Embryonic facial prominence (tissue), 1 donor: ENCODE results near the gene REC114.
"Not testable (repeated sequence)": the region's sequence is repeated elsewhere in the genome, so short reads cannot be mapped to it uniquely, and the experiment has no call there.

Source experiments
- DNase-seq: peaks from one replicate; pipeline ENCODE4 v3.0.0-alpha.2; 2016; ENCODE audit errors: extremely low spot score

Gene REC114

DNA sequence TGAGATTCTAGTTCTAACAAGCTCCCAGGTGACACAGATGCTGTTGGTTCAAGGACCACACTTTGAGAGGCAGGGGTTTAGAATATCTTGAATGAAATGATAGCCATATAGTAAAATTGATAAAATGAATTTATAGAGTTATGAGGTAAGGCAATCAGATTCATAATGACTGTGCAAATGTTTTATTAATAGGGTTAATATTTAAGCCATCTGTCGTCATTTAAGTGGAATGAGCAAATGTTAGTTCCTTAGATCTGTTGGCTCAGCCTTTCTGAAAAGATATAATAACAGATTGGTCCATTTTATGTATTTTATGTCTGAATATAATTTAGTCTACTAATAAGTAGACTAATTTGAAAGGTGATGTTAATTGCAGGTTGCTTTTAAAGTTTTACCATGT lies 12.9 kb downstream of the REC114 start:
- no peak for DNase-seq

DNA sequence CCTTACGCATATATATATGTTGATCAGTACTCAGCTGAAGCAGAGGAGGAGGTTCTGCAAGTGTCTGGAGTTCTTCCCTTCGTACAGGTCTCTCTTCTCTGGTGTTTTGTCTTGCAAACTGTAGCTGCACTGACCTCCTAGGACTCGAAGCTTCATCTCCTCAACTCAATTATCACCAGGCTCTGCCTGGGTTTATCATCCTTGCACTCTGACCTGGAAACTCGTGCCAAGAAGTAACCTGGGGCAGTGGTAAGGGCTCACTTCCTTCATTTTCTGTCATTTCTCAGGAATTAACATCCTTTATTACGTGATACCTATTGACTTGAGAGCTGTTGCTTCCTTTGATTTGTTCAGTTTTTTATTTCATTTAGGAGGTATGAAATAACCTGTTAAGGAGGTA lies 14.4 kb downstream of the REC114 start:
- DNase-seq, result no peak

DNA sequence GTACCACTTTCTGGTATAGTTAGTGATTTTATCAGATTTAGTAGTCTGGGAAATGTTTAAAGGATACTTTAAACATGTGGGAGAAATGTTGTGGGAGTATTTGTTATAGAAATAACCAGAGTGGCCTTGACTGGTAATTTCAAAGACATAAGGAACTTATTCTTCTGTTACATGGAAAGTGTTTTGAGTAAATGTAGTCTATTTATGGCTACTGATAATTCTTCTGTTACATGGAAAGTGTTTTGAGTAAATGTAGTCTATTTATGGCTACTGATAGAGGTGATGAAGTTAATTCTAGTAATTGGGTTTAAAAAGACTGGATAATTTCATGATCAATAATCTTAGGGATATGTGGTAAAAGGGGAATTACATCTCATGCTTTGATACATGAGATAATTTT lies 17.7 kb downstream of the REC114 start:
- no peak for DNase-seq

DNA sequence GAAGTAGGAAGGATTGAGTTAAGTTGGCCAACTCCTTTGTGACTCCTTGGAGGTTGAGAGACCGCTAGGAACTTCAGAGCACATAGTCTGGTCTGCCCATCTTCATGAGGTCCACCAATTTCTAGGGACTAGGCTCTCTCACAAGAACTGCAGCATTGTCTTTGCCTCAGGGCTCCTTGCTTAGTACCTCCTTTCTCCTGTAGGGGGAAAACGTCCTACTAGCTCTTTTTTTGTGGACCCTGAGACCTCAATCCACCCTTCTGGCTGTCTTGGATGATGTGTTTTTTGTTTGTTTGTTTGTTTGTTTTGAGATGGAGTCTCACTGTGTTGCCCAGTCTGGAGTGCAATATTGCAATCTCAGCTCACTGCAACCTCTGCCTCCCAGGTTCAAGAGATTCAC lies 21.6 kb downstream of the REC114 start:
- no peak for DNase-seq

DNA sequence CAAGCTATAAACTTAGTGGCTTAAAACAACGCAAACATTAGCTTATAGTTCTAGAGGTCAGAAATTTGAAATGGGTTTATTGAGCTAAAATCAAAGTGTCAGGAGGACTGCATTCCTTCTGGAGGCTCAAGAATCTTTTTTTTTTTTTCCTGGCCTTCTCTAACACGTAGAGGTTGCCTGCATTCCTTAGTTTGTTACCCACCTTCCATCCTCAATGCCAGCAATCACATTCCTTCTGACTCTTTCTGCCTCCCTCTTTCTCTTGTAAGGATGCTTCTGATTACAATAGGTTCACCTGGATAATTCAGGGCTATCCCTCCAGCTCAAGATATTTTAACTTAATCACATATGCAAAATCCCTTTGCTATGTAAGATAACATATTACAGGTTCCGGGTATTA lies 24.8 kb downstream of the REC114 start:
- no peak for DNase-seq

DNA sequence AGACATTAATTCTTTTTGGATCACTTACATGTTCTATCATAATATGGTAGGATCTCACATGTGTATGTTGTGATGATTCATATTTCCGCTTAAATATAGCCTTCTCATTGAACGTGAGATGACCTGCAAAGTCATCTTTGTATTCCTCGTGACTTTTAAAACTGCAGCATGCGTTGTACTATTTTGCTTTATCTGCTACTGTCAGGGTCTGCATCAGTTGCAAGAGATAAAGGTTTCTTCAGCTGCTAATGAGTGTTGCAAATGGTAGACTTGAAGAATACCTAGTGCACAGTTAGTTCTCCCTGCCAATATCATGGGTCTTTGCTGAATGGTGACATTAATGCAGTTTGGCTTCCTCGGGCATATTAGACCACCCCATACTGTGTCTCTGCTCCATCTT lies 31.8 kb downstream of the REC114 start:
- DNase-seq, result no peak

DNA sequence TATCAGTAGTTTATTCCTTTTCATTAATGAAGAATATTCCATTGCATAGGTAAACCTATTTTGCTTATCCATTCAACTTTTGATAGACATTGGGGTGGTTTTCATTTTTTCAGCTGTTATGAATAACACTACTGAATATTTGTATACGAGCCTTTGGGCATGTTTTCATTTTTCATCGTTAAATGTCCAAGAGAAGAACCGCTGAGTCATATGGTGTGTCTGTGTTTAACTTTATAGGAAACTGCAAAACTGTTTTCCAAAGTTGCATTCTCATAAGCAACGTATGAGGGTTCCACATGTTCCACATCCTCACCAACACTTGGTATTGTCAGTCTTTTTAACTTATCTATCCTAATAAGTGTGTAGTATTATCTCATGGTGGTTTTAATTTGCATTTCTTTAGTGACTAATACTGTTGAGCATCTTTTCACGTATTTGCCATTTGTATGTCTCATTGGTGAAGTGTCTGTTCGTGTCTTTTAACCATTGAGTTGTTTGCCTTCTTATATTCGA lies 33.8 kb downstream of the REC114 start:
- DNase-seq, result no peak

DNA sequence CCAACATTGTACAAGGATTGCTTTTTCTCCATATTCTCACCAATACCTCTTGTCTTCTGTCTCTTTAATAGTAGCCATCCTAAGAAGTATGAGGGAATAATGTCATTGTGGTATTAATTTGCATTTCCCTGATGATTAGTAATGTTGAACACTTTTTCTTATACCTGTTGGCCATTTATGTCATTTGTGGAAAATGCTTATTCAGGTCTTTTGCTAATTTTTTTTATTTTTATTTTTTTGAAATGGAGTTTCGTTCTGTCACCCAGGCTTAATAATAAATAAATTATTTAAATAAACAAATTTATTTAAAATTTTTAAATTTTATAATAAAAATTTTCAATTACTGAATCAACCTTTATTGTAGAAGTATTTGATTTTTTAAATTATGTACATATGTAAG lies 37.1 kb downstream of the REC114 start:
- no peak for DNase-seq

DNA sequence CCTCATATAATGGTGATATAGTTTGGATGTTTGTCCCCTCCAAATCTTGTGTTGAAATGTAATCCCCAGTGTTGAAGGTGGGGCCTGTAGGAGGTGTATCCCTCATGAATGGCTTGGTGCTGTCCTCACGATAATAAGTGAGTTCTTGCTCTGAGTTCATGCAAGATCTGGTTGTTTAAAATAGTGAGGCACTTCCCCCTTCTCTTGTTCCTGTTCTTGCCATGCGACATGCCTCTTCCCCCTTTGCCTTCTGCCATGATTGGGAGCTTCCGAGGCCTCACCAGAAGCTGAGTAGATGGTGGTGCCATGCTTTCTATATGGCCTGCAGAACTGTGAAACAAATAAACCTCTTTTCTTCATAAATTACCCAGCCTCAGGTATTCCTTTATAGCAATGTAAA lies 39.2 kb downstream of the REC114 start:
- no peak for DNase-seq

DNA sequence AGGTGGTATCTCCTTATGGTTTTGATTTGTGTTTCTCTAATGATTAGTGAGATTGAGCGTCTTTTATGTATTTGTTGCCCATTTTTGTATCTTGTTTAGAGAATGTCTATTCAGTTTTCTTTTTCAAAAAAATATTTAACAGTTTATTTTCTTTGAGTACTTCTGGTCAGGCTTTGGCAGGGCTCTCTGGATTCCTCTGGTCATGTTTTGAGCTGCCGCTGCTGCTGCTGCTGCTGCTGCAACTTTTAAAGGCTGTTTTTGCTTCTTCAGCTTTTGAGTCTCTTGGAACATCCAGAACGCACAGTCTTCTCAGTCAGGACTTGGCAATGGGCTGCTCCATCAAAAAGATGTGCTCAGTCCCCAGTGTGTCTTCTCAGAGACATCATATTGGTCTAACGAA lies 40.1 kb downstream of the REC114 start:
- no peak for DNase-seq

DNA sequence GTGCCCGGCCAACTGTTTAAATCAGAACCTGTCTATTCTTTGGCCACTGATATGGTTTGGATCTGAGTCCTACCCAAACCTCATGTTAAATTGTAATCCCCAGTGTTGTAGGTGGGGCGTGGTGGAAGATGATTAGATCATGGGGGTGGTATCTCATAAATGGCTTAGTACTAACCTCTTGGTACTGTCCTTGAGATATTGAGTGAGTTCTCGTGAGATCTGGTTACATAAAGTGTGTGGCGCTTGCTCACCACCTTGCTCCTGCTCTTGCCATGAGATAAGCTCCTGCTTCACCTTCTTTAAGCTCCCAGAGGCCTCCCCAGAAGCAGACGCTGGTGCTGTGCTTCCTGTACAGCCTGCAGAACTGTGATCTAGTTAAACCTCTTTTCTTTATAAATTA lies 42.4 kb downstream of the REC114 start:
- no peak for DNase-seq

DNA sequence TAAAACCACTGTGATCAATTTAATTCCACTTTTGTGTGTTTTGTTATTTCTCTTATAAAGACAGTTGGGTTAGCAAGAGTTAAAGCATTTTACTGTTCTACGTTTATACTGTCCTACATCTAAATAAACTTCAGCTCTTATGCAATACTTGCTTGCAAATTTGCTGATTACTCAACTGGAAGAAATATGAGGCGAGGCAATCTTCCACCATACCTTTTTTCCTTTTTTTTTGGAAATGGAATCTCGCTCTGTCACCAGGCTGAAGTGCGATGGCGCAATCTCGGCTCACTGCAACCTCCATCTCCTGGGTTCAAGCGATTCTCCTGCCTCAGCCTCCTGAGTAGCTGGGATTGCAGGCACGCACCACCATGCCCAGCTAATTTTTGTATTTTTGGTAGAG lies 42.9 kb downstream of the REC114 start:
- not testable (repeated sequence) for DNase-seq

DNA sequence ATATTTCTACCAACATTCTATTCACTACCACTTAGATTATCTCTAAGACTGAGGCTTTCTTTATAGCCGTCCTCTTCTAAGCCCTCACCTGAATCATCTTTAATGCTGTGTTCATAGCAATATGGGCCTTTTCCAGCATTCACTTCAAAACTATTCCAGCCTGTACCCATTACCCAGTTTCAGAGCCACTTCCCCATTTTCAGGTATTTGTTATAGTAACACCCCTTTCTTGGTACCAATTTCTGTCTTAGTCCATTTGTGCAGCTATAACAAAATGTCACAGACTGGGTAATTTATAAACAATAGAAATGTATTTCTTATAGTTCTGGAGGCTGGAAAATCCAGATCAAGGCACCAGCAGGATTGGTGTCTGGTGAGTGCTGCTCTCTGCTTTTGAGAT lies 45.7 kb downstream of the REC114 start:
- DNase-seq, result no peak

DNA sequence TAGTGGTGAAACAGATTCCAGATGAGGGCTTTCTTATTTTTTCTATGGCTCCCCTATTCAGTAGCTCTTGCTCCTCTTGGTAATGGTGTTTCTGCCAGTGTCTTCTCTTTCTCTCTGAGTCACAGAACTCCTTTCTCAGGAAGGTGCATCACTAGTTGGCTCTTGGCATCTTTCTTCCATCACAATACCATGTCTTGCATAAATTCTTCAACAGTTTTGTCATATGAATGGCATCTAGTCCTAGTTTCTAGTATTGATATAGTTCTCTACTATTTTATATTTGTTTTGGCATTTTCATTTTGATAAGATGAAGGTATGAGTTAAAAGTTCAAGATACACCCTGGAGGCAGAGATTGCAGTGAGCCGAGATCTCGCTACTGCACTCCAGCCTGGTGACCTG lies 51.0 kb downstream of the REC114 start:
- DNase-seq, result no peak

DNA sequence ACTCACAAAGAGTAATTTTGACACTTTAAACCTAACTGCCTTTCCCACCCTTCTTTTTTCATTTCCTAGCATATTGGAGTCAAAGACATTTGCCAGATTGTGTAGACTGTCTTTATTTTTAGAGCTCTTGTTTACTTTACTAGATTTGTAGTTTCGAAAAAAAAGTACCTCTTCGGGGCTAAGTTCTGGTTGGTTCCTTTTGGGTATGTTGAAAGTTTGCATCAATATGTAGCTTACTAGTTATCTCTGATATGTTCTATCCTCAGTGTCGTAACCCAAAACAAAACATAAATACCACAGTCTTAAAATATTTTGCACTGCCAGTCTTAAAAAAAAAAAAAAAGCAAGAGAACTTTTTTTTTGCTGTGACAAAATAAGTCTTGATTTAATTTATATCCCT lies 52.2 kb downstream of the REC114 start:
- no peak for DNase-seq

DNA sequence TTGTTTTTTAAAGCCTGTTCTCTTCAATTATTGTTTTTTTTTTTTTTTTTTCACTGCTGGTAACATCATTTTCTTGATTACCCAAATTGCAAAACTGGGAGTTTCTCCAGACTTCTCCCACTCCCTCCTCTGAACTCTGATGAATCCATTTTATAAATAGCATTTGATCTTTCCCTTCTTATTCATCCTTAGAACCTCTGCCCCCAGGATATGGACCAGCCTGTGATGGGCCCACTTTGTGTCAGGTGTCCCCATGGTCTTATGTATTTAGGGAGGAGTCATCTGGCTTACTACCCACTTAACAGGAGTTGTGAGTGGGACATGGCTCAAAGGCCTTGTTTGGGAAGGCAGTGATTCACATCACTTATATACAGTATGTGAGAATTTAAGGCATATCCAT lies 57.7 kb downstream of the REC114 start:
- DNase-seq, result no peak

DNA sequence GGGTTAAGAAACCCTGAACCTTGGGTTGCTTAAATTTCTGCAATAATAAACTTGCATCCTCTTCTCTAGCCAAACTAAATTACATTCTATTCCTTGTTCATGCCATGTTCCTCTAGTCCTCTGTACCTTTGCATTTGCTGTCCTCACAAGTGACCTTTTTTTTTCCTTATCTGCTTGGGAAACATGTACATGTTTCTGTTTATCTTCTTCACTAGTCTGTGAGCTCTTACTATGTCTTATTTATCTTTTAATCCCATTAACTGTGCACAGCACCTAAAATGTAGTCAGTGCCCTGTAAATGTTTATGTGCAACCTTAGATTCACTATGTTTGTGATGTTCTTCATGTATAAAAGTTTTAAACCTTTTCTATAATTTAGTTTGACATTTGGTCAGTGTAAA lies 61.9 kb downstream of the REC114 start:
- no peak for DNase-seq

DNA sequence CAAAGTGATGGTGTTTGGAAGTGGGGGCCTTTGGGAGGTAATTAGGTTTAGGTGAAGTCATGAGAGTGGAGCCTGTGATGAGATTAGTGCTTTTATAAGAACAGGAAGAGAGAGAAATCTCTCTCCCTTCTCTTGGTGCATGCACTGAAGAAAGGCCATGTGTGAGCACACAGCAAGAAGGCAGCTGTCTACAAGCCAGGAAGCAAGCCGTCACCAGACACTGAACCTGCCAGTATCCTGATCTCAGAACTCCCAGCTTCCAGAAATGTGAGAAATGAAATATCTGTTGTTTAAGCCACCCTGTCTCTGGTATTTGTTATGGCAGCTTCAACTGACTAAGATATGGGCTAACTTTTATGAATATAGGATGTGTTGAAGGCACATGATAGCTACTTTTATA lies 72.6 kb downstream of the REC114 start:
- DNase-seq, result no peak

DNA sequence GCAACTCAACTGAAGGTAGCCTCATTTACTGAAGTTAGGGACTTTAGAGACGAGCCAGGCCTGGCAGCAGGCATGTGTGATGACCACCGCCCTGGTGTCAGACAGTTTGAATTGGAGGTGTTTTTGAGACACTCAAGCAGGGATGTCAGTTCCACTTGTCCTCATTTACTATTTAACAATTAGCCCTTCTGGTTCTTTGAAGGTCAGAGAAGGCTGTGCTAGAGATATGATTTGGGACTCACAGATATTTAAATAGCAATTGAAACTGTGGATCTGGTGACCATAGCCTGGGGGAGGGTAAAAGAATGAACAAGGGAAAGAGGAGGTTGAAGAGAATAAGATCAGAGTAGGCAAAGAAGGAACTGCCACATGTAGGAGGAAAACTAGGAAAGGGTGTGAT lies 74.6 kb downstream of the REC114 start:
- no peak for DNase-seq

DNA sequence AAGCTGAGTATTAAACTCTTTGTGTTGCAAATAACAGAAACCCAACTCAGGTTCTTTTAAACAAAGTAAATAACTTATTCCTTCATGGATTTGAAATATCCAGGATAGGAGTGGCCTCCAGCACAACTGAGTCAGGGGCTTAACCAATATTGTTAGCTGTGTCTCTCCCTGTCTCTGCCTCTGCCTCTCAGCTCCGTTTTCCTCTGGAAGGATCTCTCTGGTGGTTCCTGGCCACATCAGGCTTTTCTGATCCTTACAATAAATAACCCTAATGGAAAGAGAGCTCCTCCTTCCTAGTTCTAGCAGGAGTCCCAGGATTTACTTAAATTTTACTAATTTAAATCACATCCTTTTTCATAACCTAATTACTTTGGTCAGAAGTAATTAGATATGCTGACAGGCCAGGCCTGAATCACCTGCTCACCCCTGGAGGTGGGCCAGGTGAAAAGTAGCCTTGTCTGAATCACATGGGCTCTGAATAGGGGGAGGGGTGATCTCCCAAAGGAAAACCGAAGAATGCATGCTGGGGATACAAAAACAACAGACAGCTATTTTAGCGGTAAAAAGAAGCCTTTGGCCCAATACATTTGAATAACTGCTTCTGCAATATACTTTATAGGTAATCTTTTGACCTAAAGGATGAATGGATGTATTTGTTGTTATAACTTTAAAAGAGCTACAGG lies 75.4 kb downstream of the REC114 start:
- DNase-seq, result no peak

DNA sequence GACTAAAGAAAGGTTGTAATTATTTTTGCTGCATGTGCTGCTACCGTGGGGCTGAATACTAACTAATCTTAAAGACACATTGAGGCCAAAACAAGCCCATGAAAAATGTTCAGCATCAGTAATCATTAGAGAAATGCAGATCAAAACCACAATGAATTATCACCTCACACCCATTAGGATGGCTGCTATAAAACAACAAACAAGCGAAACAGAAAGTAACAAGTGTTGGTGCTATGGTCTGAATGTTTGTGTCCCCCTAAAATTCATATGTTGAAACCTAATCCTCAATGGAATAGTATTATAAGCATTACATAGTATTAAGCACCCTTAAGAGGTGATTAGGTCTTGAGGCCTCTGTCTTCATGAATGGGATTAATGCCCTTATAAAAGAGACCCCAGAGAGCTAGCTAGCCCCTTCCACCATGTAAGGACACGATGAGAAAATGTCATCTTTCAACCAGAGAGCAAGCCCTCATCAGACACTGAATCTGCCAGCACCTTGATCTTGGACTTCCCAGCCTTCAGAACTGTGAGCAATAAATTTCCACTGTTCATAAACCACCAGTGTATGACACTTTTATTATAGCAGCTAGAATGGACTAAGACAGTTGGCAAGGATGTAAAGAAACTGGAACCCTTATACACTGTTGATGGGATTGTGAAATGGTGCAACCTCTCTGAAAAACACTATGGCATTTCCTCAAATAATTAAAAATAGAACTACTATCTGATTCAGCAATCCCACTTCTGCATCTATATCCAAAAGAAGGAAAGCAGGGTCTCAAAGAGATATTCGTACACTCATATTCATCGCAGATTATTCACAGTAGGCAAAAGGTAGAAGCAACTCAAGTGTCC lies 76.1 kb downstream of the REC114 start:
- DNase-seq, result no peak

DNA sequence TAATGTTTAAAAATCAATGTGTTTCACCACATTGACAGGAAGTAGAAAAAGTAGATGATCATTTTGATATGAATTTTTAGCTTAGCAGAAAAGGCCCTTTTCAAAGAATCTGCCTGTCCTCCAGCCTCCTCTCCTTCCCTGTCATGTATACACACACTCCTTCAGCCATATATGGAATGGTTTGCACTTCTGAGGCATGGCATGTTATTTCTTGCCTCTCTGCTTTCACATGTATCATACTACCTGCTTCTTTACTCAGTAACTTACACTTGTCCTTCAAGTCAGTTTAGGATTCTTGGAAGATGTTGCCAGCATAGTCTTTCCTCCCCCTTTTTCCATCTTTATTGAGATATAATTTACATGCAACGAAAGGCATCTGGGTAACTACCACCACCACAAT lies 79.0 kb downstream of the REC114 start:
- no peak for DNase-seq

DNA sequence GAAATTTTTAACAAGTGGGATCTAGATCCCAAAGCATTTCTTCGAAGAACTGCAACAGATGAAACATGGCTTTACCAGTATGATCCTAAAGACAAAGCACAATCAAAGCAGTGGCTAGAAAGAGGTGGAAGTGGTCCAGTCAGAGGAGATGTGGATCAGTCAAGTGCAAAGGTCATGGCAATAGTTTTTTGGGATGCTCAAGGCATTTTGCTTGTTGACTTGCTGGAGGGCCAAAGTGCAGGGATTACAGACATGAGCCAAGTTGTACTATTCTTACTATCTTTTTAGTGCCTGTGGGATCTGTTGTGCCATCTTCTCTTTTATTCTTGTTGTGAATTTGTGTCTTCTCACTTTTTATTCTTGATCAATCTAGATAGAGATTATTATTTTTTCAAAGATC lies 82.0 kb downstream of the REC114 start:
- no peak for DNase-seq
